NCI-H524 treated with DMSO at 0.1 percent for 48 hours (cell line): ENCODE results near the gene PIM3.

Experiments
- DNase-seq: peaks from one replicate; lab custom pipeline; 2025; lab: John Stamatoyannopoulos, UW

Gene PIM3

GRCh38 chr22:49928555-49929210 is 31.9 kb upstream of the PIM3 start:
- DNase-seq, result no peak

- no peak for DNase-seq
Measured at GRCh38 chr22:49929211-49929979, 31.2 kb upstream of the PIM3 start.

GRCh38 chr22:49929994-49930575 is 30.5 kb upstream of the PIM3 start:
- DNase-seq, result no peak

GRCh38 chr22:49930596-49931412 is 29.8 kb upstream of the PIM3 start:
- DNase-seq, result peak; percentile 16

- DNase-seq, result no peak
Measured at GRCh38 chr22:49933236-49934159, 27.1 kb upstream of the PIM3 start.

- no peak for DNase-seq
Measured at GRCh38 chr22:49934160-49934890, 26.2 kb upstream of the PIM3 start.

GRCh38 chr22:49934891-49935557 is 25.5 kb upstream of the PIM3 start:
- DNase-seq, result no peak

- no peak for DNase-seq
Measured at GRCh38 chr22:49935561-49935960, 25.0 kb upstream of the PIM3 start.

- no peak for DNase-seq
Measured at GRCh38 chr22:49936018-49936972, 24.3 kb upstream of the PIM3 start.

GRCh38 chr22:49936973-49937757 is 23.4 kb upstream of the PIM3 start:
- no peak for DNase-seq

- no peak for DNase-seq
Measured at GRCh38 chr22:49937758-49938564, 22.6 kb upstream of the PIM3 start.

- DNase-seq, result no peak
Measured at GRCh38 chr22:49938565-49939136, 21.9 kb upstream of the PIM3 start.

- no peak for DNase-seq
Measured at GRCh38 chr22:49941507-49942316, 18.9 kb upstream of the PIM3 start.

- DNase-seq, result no peak
Measured at GRCh38 chr22:49942565-49943404, 17.8 kb upstream of the PIM3 start.

- DNase-seq, result no peak
Measured at GRCh38 chr22:49943405-49943765, 17.2 kb upstream of the PIM3 start.
